ENCODE data around the gene CHCHD4. TPM values are rescaled to one million over a fixed set of nuclear protein-coding genes. Genes with fewer than 3 reads are reported as not detected.

Gene CHCHD4
- total RNA-seq, 2 experiments from 2014 or later = 17.5 to 19.2 TPM

- Mint-ChIP-seq H3K27ac (peak overlapping the region; percentile 64), H3K27me3 (no peaks in the 10 kb centered on the region), H3K9me3 (no peaks in the 10 kb centered on the region), H3K4me3 (no peak overlapping the region), H3K36me3 (peaks cover 11% of the 10 kb centered on the region), H3K4me1 (ENCODE audit: low read depth) (peaks cover 31% of the 10 kb centered on the region)
- POLR2A ChIA-PET = no interaction called here
- DNase-seq = no peak
- intact Hi-C loops (cut with micrococcal nuclease) = no loop called here
- CTCF ChIA-PET = no interaction called here
Observed at GRCh38 chr3:14147617-14148016, 22.9 kb upstream of the CHCHD4 start.

- H3K4me1 Mint-ChIP-seq (ENCODE audit: low read depth) = peaks cover 37% of the 10 kb centered on the region
Observed at GRCh38 chr3:14147066-14147435, 22.4 kb upstream of the CHCHD4 start.

GRCh38 chr3:14146381-14147065 lies 21.9 kb upstream of the CHCHD4 start:
- no peak for DNase-seq
- Mint-ChIP-seq H3K9me3 (no peaks in the 10 kb centered on the region), H3K27me3 (no peaks in the 10 kb centered on the region), H3K36me3 (peaks cover 20% of the 10 kb centered on the region), H3K4me1 (ENCODE audit: low read depth) (peaks cover 42% of the 10 kb centered on the region), H3K27ac (peak overlapping the region; percentile 20), H3K4me3 (no peak overlapping the region)
- ChIA-PET CTCF (no interaction called here), POLR2A (interaction anchor here (1.1 to 5.3 kb wide), 2 partner anchors 22 to 32 kb away, joined by 3 to 52 read pairs; partner anchors contain the start of genes CHCHD4, TMEM43 and XPC)
- intact Hi-C loops (cut with micrococcal nuclease) = no loop called here

More at GRCh38 chr3:14147066-14147435, 22.4 kb upstream of the CHCHD4 start:
- H3K36me3 Mint-ChIP-seq = peaks cover 15% of the 10 kb centered on the region
- no peak for DNase-seq
- ChIA-PET POLR2A (no interaction called here), CTCF (no interaction called here)
- intact Hi-C loops (cut with micrococcal nuclease) = no loop called here
- no peaks in the 10 kb centered on the region for H3K9me3 Mint-ChIP-seq
- H3K4me3 Mint-ChIP-seq = no peak overlapping the region
- H3K27ac Mint-ChIP-seq = peak overlapping the region; percentile 64
- no peaks in the 10 kb centered on the region for H3K27me3 Mint-ChIP-seq

GRCh38 chr3:14145670-14146380 lies 21.2 kb upstream of the CHCHD4 start:
- ChIA-PET CTCF (interaction anchor here (1.1 to 3.6 kb wide), 5 partner anchors 14 to 250 kb away, joined by 3 to 21 read pairs (median 7); partner anchors contain the start of genes CHCHD4 and TMEM43), POLR2A (interaction anchor here (0.6 to 5.3 kb wide), 4 partner anchors 19 to 804 kb away, joined by 3 to 52 read pairs (median 4); partner anchors contain the start of genes CHCHD4, TMEM43 and XPC)
- Mint-ChIP-seq H3K9me3 (no peaks in the 10 kb centered on the region), H3K27ac (peak overlapping the region; percentile 39), H3K27me3 (no peaks in the 10 kb centered on the region), H3K4me1 (ENCODE audit: low read depth) (peaks cover 49% of the 10 kb centered on the region), H3K36me3 (peaks cover 23% of the 10 kb centered on the region), H3K4me3 (no peak overlapping the region)
- intact Hi-C loops (cut with micrococcal nuclease) = no loop called here
- DNase-seq = no peak

- Mint-ChIP-seq H3K36me3 (peaks cover 27% of the 10 kb centered on the region), H3K27ac (peak overlapping the region; percentile 79), H3K27me3 (no peaks in the 10 kb centered on the region), H3K4me1 (ENCODE audit: low read depth) (peaks cover 55% of the 10 kb centered on the region), H3K4me3 (no peak overlapping the region), H3K9me3 (no peaks in the 10 kb centered on the region)
- ChIA-PET CTCF (interaction anchor here (1.1 to 3.6 kb wide), 5 partner anchors 15 to 249 kb away, joined by 3 to 21 read pairs (median 7); partner anchors contain the start of genes CHCHD4 and TMEM43), POLR2A (interaction anchor here (0.6 to 5.3 kb wide), 4 partner anchors 18 to 804 kb away, joined by 3 to 52 read pairs (median 7); partner anchors contain the start of genes CHCHD4, LSM3 and TMEM43)
- intact Hi-C loops (cut with micrococcal nuclease) = no loop called here
- no peak for DNase-seq
Observed at GRCh38 chr3:14145236-14145635, 20.6 kb upstream of the CHCHD4 start.

- CTCF ChIA-PET = interaction anchor here (1.0 to 3.6 kb wide), 6 partner anchors 15 to 487 kb away, joined by 3 to 21 read pairs (median 5); partner anchors contain the start of genes CHCHD4 and TMEM43
- Mint-ChIP-seq H3K27me3 (no peaks in the 10 kb centered on the region), H3K4me3 (peak overlapping the region; percentile 1), H3K9me3 (no peaks in the 10 kb centered on the region), H3K27ac (peak overlapping the region; percentile 79), H3K4me1 (ENCODE audit: low read depth) (peaks cover 57% of the 10 kb centered on the region), H3K36me3 (peaks cover 30% of the 10 kb centered on the region)
- POLR2A ChIA-PET = interaction anchor here (0.8 to 5.3 kb wide), 5 partner anchors 17 to 34 kb away, joined by 3 to 52 read pairs (median 10); partner anchors contain the start of genes CHCHD4, LSM3 and TMEM43
- intact Hi-C loops (cut with micrococcal nuclease) = loop anchor here (1.0 kb wide), 2 partner anchors 20 to 34 kb away; partner anchors contain the start of genes CHCHD4, LSM3 and XPC
- peak; percentile 74 for DNase-seq
Observed at GRCh38 chr3:14144423-14145075, 19.9 kb upstream of the CHCHD4 start.

- Mint-ChIP-seq H3K27me3 (no peaks in the 10 kb centered on the region), H3K9me3 (no peaks in the 10 kb centered on the region), H3K4me1 (ENCODE audit: low read depth) (peaks cover 59% of the 10 kb centered on the region), H3K36me3 (peaks cover 32% of the 10 kb centered on the region), H3K4me3 (no peak overlapping the region), H3K27ac (peak overlapping the region; percentile 85)
- ChIA-PET CTCF (interaction anchor here (0.9 to 3.6 kb wide), 4 partner anchors 10 to 486 kb away, joined by 3 to 21 read pairs (median 5); partner anchors contain the start of genes CHCHD4 and TMEM43), POLR2A (interaction anchor here (1.4 to 5.3 kb wide), 5 partner anchors 9 to 35 kb away, joined by 6 to 52 read pairs (median 15); partner anchors contain the start of genes CHCHD4, LSM3, TMEM43 and XPC)
- no peak for DNase-seq
- intact Hi-C loops (cut with micrococcal nuclease) = loop anchor here (1.0 kb wide), 2 partner anchors 19 to 35 kb away; partner anchors contain the start of genes CHCHD4, LSM3 and XPC
Observed at GRCh38 chr3:14143271-14144225, 18.9 kb upstream of the CHCHD4 start.

- peak overlapping the region; percentile 85 for H3K27ac Mint-ChIP-seq
- H3K4me1 Mint-ChIP-seq (ENCODE audit: low read depth) = peaks cover 59% of the 10 kb centered on the region
- H3K27me3 Mint-ChIP-seq = no peaks in the 10 kb centered on the region
- ChIA-PET POLR2A (interaction anchor here (1.4 to 5.3 kb wide), 4 partner anchors 8 to 35 kb away, joined by 6 to 52 read pairs (median 18); partner anchors contain the start of genes CHCHD4, LSM3, TMEM43 and XPC), CTCF (interaction anchor here (0.9 to 3.6 kb wide), 2 partner anchors 9 to 18 kb away, joined by 3 to 21 read pairs; partner anchors contain the start of genes CHCHD4 and TMEM43)
- H3K36me3 Mint-ChIP-seq = peaks cover 36% of the 10 kb centered on the region
- no peak overlapping the region for H3K4me3 Mint-ChIP-seq
- intact Hi-C loops (cut with micrococcal nuclease) = no loop called here
- DNase-seq = peak; percentile 70
- H3K9me3 Mint-ChIP-seq = no peaks in the 10 kb centered on the region
Observed at GRCh38 chr3:14142567-14143270, 18.0 kb upstream of the CHCHD4 start.

GRCh38 chr3:14141602-14142341 lies 17.1 kb upstream of the CHCHD4 start:
- Mint-ChIP-seq H3K4me1 (ENCODE audit: low read depth) (peaks cover 59% of the 10 kb centered on the region), H3K27ac (peak overlapping the region; percentile 85), H3K36me3 (peaks cover 36% of the 10 kb centered on the region), H3K4me3 (no peak overlapping the region), H3K27me3 (no peaks in the 10 kb centered on the region), H3K9me3 (no peaks in the 10 kb centered on the region)
- ChIA-PET POLR2A (interaction anchor here (1.7 to 5.3 kb wide), 2 partner anchors 17 to 36 kb away, joined by 20 to 52 read pairs; partner anchors contain the start of genes CHCHD4, LSM3, TMEM43 and XPC), CTCF (interaction anchor here (3.6 kb wide), 1 partner anchor 17 kb away, joined by 21 read pairs; the partner anchor contains the start of genes CHCHD4 and TMEM43)
- intact Hi-C loops (cut with micrococcal nuclease) = no loop called here
- peak; percentile 16 for DNase-seq
